Pericardium fibroblast (primary cell): ENCODE measurements around the gene INSYN1. TPM values are rescaled to one million over a fixed set of nuclear protein-coding genes. Genes with fewer than 3 reads are reported as not detected.

Source experiments
- total RNA-seq: library from RNA; depleted of rRNA; stranded (reverse); fragments of >200 nt; gene quantifications from 2 replicates; pipeline ENCODE4 v1.2.3, GENCODE V29; 2015

Gene INSYN1
- 0.68 and 11.1 TPM in 2 replicates for total RNA-seq

GRCh38 chr15:73753250-73754130 lies at the start of gene INSYN1:
INSYN1 (minus strand) TSS chr15:73753351; CDS start chr15:73751130, 2,221 bp downstream.

Other genes starting within 250 kb of the INSYN1 start
- gene NPTN, start 120.0 kb downstream of the INSYN1 start, total RNA-seq = 54.1 and 121 TPM in 2 replicates
- 127 and 140 TPM in 2 replicates for gene CD276, start 69.0 kb downstream of the INSYN1 start, total RNA-seq
- gene TBC1D21, start 120.2 kb upstream of the INSYN1 start, total RNA-seq = not detected in 2 replicates
- 227 and 313 TPM in 2 replicates for gene LOXL1, start 173.1 kb upstream of the INSYN1 start, total RNA-seq
- gene STOML1, start 238.9 kb upstream of the INSYN1 start, total RNA-seq = 15.2 and 16.8 TPM in 2 replicates
- gene PML, start 241.4 kb upstream of the INSYN1 start, total RNA-seq = 79.1 and 85.5 TPM in 2 replicates